Activated T-cell treated with anti-CD3 and anti-CD28 coated beads for 4 hours (primary cell): Measurements from ENCODE around the gene CYP4A11.
"Not testable (repeated sequence)": the region's sequence is repeated elsewhere in the genome, so short reads cannot be mapped to it uniquely, and the experiment has no call there.

Experiments used
- DNase-seq: peaks from one replicate; pipeline ENCODE4 v3.0.0-alpha.2; 2020

Gene CYP4A11

GRCh38 chr1:46903481-46903880, 37.8 kb downstream of the CYP4A11 start:
- no peak for DNase-seq

- no peak for DNase-seq
These were observed 40.9 kb downstream of the CYP4A11 start for GRCh38 chr1:46900401-46900800.

DNA sequence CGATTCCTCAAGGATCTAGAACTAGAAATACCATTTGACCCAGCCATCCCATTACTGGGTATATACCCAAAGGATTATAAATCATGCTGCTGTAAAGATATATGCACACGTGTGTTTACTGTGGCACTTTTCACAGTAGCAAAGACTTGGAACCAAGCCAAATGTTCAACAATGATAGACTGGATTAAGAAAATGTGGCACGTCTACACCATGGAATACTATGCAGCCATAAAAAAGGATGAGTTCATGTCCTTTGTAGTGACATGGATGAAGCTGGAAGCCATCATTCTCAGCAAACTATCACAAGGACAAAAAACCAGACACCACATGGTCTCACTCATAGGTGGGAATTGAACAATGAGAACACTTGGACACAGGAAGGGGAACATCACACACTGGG, 59.6 kb downstream of the CYP4A11 start:
- not testable (repeated sequence) for DNase-seq
